ENCODE data around the gene CDC27.
A peak's percentile ranks its signal among the peaks of the same experiment; 100 is the strongest.
"Not testable (repeated sequence)": the region's sequence is repeated elsewhere in the genome, so short reads cannot be mapped to it uniquely, and the experiment has no call there.

CDC27 gene

GRCh38 chr17:47219621-47220475 lies 30.8 kb upstream of the CDC27 start:
- DNase-seq (ENCODE audit: low spot score), result no peak

GRCh38 chr17:47218896-47219430 lies 29.9 kb upstream of the CDC27 start:
- DNase-seq (ENCODE audit: low spot score), result no peak

- not testable (repeated sequence) for DNase-seq (ENCODE audit: low spot score)
Observed at GRCh38 chr17:47217279-47217678, 28.2 kb upstream of the CDC27 start.

- DNase-seq (ENCODE audit: low spot score), result not testable (repeated sequence)
Observed at GRCh38 chr17:47216821-47217220, 27.7 kb upstream of the CDC27 start.

- no peak for DNase-seq (ENCODE audit: low spot score)
Observed at GRCh38 chr17:47214931-47215330, 25.8 kb upstream of the CDC27 start.

- DNase-seq (ENCODE audit: low spot score), result no peak
Observed at GRCh38 chr17:47213540-47213939, 24.4 kb upstream of the CDC27 start.

GRCh38 chr17:47212458-47212857 lies 23.4 kb upstream of the CDC27 start:
- no peak for DNase-seq (ENCODE audit: low spot score)

- no peak for DNase-seq (ENCODE audit: low spot score)
Observed at GRCh38 chr17:47210779-47211178, 21.7 kb upstream of the CDC27 start.

- no peak for DNase-seq (ENCODE audit: low spot score)
Observed at GRCh38 chr17:47210105-47210504, 21.0 kb upstream of the CDC27 start.

GRCh38 chr17:47209499-47209898 lies 20.4 kb upstream of the CDC27 start:
- no peak for DNase-seq (ENCODE audit: low spot score)

- DNase-seq (ENCODE audit: low spot score), result no peak
Observed at GRCh38 chr17:47208744-47209488, 19.8 kb upstream of the CDC27 start, which contains the start of gene MYL4. Gene MYL4 (plus strand): TSS chr17:47209348. CDS start chr17:47209423, 75 bp downstream.

GRCh38 chr17:47207143-47208067 lies 18.3 kb upstream of the CDC27 start:
- no peak for DNase-seq (ENCODE audit: low spot score)

- peak; percentile 87 for DNase-seq (ENCODE audit: low spot score)
Observed at GRCh38 chr17:47205419-47205963, 16.4 kb upstream of the CDC27 start.

GRCh38 chr17:47204722-47205418 lies 15.8 kb upstream of the CDC27 start:
- DNase-seq (ENCODE audit: low spot score), result peak; percentile 24

- DNase-seq (ENCODE audit: low spot score), result no peak
Observed at GRCh38 chr17:47203984-47204721, 15.1 kb upstream of the CDC27 start.

- DNase-seq (ENCODE audit: low spot score), result peak; percentile 86
Observed at GRCh38 chr17:47201166-47201565, 12.1 kb upstream of the CDC27 start.

- no peak for DNase-seq (ENCODE audit: low spot score)
Observed at GRCh38 chr17:47200325-47200664, 11.2 kb upstream of the CDC27 start.

GRCh38 chr17:47199627-47200324 lies 10.7 kb upstream of the CDC27 start:
- no peak for DNase-seq (ENCODE audit: low spot score)

- DNase-seq (ENCODE audit: low spot score), result no peak
Observed at GRCh38 chr17:47197821-47198220, 8.7 kb upstream of the CDC27 start.
